ENCODE measurements around the gene PLSCR3.
A peak's percentile ranks its signal among the peaks of the same experiment; 100 is the strongest.

The PLSCR3 gene

DNA sequence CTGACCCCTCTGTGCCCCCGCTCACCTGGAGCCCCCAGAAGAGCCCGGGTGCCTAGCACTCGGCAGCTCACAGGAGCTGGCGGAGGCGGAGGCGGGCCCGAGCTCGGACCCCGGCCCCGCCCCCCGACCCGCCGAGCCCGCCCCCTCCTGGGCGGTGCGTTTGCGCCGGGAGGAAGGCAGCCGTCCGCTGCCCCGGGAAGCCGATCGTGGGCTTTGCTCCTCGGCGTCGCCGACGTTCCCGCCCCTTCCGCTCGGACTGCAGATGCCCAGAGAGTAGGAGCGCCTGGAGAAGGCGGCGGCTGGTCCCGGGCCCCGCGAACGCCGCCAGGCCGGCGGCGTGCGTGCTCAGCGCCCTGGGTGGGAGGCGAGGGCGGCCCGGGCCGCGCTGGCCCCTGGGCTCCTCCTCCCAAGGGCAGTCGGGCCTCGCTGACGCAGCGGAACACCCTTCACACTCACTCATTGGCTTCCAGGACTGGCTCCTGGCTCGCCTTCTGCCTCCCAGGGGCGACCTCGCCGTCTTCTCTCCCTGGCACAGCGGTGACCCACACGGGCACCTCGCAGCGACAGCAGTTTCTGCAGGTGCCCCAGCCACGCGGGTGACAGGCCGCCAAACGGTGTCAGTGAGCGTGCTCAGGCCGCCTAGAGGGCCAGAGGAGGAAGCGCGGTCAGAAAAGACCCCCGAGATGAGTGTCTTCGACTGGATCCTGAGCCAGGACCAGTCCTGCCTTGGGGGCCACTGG, at the start of gene PLSCR3:
PLSCR3 (minus strand) TSS at position 74 of the 740 bp plus-strand sequence. CDS start 415 bp downstream, outside the sequence.
- peak; percentile 76 for DNase-seq

DNA sequence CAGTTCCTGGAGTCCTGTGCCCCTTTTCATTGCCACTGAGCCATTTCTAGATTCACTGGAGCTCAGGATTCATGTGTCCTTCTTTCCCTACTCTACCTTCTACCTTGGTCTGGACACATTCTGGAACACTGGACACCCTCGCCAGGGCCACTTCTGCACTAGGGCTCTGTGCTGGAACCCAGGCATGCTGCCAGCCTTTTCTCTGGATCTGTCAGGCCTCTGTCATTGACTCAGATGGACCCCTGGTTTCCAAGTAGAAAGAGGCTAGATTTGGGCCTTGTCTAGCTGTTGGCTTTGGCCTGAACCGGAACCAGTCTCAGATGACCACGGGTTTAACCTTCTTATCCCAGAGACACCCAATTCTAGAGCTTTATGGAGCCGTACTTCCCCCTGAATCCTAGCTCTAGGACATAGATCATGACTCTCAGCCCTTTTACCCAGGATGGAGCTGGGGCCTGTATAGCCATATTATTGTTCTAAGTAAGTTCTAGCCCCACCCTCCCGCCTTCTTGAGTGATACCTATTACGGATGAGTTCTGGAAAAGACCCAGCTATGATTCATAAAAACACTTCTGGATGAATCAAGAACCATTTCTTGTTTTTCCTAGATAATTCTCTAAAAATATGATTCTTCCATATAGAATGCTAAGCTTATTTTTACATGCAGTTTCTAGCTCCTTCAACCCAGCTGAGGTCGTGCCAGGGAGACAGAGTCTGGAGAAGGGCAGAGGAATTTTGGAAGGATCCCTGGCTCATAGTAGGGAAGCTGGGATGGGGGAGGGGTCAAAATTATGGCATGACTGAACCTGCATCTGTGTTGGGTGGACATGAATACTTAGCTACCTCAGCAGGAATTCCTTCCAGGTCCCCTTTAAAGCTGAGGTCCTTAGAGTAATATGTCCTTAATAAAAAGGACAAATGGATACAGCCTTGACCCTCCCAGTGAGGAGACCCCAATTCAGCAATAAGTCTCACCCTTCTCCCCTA, 49.5 kb upstream of the PLSCR3 start:
- no peak for DNase-seq

DNA sequence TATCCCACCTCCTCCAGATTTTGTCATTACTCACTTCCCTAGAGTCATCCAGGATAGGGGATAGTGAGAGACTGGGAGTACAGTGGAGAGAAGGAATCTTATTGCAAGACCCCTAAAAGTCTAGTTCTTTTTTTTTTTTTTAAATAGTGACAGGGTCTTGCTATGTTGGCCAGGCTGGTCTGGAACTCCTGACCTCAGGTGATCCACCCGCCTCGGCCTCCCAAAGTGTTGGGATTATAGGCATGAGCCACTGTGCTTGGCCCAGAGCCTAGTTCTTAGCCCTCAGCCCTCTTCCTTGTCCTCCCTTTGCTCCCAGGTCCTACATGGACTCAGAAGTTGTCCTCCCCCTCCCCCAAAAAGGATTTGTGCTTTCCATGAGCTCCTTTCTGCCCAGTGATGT, 47.8 kb upstream of the PLSCR3 start:
- DNase-seq: no peak

DNA sequence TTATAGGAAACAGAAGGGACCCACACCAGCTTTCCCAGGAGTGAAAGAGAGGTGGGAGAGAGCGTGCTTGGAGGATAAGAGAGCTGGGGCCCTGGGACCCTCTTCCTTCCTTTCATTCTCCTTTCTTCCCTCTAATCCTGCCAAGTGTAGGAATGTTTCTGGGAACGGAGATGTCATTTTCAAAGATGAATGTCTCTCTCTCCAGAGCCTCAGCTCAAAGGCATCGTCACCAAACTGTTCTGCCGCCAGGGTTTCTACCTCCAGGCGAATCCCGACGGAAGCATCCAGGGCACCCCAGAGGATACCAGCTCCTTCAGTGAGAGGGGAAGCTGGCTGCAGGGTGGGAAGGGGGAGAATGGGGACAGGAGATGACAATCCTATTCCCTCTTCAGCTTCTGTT, 46.9 kb upstream of the PLSCR3 start:
- DNase-seq: no peak

DNA sequence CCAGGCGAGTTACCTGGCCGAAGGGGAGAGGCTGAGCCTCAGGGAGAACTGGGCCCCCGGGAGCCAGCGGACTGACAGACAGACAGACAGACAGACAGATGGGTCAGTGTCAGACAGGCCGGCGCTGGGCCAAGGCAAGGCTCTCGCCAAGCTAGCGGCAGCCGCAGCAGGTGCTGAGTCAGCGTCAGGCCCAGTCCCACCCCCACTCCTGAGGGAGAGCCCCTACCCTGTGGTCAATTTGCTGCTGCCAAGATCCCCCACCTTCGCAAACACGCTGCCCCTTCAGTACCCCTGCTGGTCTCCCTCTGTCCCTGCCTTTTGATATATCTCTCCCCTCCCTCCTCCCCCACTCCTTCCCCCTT, 46.5 kb upstream of the PLSCR3 start:
- no peak for DNase-seq

DNA sequence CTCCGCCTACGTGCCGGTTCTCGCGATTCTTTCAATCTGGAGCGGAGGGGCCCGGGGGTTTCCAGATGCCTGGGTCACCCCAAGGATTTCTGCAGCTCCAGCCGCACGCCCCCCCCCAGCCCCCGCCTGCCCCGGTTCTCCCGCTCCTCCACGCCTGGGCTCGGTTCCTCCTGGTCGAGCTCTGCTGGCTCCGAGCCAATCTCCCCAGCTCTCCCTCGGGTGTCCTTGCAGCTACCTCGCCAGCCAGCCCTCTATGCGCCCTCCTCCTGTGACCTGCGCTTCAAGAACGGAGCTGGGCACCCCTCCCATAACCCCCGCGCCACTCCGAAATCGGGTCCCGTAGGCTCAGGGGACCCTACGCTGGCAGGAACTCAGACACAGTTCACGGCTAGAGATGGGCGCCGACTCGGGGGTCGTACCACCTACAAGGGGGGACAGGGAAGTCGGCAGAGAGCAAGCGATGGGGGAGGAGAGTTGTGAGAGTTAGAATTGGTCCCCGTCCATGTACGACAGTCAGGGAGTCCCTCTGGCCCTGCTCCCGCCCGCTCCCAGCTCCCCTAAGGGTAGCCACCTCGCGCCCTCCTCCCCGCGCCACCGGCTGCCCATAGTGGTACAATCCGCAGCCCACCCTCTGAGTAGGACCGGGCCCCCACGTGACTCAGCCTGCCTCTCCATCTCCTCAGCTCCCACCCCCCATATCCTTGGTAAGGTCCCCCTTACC, 45.9 kb upstream of the PLSCR3 start:
- no peak for DNase-seq

DNA sequence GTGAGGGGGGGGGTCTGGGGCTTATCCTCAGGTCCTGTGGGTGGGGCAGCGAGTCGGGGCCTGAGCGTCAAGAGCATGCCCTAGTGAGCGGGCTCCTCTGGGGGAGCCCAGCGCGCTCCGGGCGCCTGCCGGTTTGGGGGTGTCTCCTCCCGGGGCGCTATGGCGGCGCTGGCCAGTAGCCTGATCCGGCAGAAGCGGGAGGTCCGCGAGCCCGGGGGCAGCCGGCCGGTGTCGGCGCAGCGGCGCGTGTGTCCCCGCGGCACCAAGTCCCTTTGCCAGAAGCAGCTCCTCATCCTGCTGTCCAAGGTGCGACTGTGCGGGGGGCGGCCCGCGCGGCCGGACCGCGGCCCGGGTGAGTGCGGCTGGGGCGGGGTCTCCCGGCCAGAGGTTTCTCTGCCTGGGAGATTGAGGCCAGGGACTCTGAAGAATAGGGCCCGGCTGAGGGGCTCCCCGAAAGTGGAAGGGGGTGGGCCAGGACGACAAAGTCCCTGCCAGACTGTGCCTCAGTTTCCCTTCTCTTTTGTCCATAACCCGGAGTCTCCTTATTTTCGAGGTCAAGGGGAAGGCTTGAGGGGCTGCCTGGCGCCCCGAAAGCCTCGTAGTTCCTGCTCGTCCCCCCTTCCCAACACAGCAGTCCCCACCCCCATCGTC, 45.3 kb upstream of the PLSCR3 start, which contains the start of gene FGF11:
FGF11 (plus strand) TSS at position 51 of the 651 bp plus-strand sequence; CDS start at position 160, 109 bp downstream.
- no peak for DNase-seq

DNA sequence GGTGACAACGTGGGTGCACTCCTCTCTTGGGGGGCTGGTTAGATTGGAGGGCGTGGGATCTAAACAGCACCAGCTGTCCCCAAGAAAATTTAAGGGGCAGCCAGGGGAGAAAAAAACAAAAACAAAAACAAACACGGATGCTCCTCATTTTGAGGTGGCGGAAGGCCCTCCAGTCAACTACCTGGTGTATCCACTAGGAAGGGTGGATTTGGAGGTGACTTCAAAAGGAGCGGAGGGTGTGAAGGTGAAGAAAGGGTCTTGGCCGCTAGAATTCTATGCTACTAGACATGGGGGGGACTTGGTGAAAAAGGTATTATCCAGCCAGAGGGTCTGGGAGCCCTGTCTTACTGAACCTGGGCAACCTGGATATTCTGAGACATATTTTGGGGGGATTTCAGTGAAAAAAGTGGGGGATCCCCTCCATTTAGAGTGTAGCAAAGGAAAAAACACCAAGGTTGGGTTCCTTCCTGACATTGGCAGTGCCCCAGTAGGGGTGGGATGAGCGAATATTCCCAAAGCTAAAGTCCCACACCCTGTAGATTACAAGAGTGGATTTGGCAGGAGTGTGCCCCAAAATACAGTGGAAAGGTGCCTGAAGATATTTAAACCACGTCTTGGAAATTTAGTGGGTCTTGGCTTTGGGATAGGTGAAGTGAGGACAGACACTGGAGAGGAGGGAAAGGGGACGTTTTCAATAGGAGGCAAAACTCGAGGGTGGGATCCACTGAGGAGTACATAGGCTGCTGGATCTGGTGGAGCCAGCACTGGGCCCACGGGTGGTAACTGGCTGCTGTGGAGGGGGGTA, 44.5 kb upstream of the PLSCR3 start:
- no peak for DNase-seq

DNA sequence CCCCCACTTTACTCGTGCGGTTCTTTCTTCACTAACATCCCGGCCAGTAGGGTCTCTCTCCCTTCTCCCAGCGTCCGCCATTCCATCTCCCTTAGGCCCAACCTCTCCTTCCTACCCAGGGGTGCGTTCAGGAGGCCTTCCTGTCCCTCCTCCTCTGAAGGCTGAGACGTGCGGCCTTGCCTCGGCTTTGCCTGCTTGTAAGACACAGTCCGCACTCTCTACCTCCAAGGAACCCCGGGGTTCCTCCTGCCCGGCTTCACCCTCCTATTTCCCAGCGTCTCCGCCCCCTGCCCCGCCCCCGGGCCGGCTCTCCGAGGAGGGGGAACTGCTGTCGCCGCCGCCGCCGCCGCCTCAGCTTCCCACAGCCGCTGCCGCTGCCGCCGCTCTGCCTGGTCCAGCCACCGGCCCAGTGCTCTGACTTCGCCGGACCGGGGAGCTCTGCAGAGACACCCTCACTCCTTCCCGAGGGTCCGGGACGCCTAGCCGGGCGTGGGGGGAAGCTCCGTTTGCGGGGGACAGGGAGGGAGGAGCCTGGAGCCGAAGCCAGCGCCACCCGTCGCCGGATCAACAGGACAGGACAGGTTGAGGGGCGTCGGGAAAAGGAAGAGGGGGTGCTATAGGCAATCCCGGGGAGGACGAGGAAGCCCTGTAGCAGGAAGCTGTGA, 43.8 kb upstream of the PLSCR3 start:
- DNase-seq: no peak

DNA sequence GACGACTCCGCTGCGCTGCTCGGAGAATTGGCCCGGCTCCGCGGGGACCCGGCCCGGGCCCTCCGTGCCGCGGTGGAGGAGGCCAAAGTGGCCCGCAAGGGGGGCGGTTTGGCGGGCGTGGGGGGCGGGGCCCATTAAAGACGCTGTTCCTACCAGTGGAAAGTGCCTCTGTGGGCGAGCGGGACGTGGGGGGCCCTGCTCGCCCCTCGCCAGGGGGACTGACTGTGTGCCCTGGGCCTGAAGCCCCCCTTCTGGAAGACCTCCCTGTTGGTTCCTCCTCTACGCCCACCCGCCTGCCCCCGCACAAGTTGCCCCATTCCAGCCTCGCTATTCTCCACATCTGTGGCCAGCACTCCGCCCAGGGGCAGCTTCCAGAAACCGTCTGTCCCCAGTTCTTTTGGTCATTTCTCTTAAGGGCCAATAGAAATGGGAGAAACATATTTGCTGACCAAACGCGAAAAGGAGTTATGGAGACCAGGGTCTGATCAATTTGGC, 43.1 kb upstream of the PLSCR3 start:
- no peak for DNase-seq

DNA sequence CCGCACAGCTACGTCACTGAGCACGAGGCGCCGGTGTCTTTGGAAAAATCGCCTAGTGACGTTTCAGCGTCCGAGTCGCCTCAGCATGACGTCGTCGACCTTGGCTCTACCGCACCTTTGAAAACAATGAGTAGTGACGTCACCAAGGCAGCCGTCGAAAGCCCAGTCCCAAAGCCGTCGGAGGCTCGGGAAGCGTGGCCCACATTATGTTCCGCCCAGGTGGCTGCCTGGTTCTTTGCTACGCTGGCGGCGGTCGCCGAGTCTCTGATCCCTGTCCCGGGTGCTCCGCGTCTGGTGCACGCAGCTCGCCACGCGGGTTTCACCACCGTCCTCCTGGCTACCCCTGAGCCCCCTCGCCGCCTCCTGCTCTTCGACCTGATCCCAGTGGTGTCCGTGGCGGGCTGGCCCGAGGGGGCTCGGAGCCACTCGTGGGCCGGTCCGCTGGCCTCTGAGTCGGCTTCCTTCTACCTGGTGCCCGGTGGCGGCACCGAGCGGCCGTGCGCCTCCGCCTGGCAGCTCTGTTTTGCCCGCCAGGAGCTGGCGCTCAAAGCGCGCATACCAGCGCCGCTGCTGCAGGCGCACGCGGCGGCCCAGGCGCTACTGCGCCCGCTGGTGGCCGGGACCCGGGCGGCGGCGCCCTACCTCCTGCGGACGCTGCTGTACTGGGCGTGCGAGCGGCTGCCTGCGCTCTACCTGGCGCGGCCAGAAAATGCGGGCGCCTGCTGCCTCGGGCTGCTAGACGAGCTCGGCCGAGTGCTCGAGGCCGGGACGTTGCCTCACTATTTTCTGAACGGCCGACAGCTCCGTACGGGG, 42.4 kb upstream of the PLSCR3 start:
- DNase-seq: no peak

DNA sequence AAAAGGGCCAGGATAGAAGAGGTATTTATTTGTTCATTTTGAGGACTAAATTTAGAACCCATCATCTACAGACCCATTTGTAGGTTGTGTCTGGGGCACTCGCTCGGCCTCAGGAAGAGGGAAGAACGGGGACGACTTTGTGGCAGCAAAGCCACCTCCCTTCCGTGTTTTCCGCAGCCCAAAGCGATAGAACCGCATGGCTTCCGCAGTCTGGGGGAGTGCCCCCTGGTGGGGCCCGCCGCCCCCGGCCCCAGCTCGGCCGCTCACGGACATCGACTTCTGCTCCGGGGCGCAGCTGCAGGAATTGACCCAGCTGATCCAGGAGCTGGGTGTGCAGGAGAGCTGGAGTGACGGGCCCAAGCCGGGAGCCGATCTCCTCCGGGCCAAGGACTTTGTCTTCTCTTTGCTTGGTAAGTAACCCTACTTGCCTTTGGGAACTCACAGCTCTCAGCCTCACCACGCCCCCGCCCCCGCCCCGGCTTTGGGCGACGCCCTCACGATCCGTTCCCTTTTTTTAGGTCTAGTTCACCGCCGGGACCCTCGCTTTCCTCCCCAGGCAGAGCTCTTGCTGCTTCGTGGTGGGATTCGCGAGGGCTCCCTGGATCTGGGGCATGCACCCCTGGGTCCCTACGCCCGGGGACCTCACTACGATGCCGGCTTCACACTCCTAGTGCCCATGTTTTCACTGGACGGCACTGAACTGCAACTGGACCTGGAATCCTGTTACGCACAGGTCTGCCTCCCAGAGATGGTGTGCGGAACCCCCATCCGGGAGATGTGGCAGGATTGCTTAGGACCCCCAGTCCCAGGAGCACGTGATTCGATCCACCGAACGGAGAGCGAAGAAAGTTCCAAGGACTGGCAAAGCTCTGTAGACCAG, 41.6 kb upstream of the PLSCR3 start:
- DNase-seq: peak; percentile 70

DNA sequence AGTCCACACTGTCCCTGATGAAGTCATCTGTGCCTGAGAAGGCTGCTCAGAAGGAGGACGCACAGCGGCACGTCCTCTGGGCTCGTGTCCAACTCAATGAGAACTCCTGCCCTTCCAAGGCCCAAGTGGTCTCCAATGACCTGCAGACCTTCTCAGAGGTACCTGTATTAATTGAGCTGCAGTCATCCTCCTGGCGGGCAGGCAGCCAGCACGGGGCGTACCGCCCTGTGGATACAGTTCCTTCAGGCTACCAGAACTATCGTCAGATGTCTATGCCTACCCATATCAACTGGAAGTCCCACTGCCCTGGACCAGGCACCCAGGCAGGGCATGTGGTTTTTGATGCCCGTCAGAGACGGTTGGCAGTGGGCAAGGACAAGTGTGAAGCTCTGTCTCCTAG, 38.0 kb upstream of the PLSCR3 start:
- DNase-seq: no peak

DNA sequence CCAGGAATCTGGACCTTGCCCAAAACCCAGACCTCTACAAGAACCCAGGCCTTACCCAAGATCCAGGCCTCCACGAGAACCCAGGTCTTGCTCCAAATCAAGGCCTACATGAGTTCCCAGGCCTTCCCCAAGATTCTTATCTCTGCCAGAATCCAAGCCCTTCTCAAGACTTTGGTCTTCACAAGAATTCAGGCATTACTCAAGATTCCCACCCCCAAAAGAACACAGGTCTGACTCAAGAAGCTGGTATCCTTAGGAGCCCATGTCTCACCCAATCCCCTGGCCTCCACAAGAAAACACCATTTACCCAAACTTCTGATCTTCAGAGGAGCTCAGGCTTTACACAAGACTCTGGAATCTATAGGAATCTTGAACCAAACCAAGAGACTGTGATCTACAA, 36.9 kb upstream of the PLSCR3 start:
- DNase-seq: no peak

DNA sequence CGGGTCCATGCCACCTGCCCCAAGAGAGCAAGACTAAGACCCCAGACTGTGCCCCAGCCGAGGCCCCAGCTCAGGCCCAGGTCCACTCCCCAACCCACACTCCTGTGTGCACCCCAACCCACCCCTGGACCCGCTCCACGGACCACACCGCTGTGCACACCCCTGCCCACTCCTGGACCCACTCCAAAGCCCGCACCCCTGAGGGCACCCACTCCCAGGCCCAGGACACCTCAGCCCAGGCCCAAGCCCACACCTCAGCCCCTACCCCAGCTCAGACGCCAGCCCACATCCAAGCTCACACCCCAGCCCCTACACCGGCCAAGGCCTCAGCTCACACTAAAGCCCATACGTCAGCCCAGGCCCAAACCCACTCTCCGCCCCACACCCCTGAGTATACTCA, 35.4 kb upstream of the PLSCR3 start:
- DNase-seq: no peak

DNA sequence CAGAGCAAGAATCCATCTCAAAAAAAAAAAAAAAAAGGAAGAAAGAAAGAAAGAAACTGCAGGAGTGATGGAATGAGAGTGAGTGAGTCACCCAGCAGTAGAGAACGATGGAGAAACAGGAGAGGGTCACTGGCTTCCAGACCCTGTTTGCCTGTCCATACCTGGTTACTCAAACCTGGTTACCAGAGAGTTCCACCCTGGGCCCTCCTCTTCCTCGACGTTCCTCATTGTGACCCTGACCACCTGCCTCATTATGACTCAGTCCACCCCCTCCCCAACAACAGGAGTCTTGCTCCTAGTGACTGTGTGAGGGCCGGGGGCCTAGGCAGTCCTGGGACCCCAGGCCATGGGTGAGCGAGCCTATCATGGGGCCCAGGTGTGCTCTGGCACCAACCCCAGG, 34.2 kb upstream of the PLSCR3 start, which contains the start of gene SPEM3:
SPEM3 (plus strand) TSS at position 301 of the 400 bp plus-strand sequence; CDS start at position 347, 46 bp downstream.
- DNase-seq: no peak

DNA sequence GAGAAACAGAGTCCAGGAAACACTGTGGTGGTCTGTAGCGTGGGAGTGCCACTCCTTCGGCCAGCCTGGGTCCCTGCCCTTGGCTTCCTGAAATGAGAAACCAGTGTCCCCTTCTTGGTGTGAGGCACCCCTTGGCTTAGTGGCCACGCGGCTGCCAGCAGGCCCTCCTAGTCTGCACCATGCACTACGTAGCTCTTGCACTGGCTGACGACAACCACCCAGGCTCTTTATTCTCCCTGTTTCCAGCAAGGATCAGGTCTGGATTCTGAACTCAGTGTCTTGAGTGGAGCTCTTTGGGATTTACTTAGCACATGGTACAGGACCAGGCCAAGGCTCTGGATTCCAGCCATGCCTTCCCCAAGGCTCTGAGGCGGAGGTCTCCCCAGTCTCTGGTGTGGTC, 33.2 kb upstream of the PLSCR3 start:
- no peak for DNase-seq

DNA sequence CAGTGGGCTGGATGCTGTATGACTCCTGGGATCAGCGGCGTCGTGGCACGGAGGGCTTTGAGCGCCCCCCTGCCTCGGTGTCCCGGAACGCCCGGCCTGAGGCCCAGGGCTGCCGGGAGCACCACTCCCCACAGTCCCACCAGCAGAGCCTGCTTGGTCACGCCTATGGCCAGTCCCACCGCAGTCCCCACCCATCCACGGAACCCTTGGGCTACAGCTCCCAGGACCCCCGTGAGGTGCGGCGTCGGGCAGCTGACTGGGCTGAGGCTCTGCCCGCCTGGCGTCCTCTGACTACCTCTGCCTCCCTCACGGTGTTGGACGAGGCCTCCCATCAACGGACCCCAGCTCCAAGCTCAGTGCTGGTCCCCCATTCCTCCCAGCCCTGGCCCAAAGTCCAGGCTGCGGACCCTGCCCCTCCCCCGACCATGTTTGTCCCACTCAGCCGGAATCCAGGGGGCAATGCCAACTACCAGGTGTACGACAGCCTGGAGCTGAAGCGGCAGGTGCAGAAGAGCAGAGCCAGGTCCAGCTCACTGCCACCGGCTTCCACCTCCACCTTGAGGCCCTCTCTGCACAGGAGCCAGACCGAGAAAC, 32.7 kb upstream of the PLSCR3 start:
- no peak for DNase-seq

Measured in GDM1 (cell line).